Endodermal cell (in vitro differentiated cells): Measurements from ENCODE around the gene TBC1D8. TPM values are rescaled to one million over a fixed set of nuclear protein-coding genes. Genes with fewer than 3 reads are reported as not detected.

Experiments used
- DNase-seq: peaks from one replicate; pipeline ENCODE4 v3.0.0-alpha.2; 2017
- H3K27ac ChIP-seq: 2 replicates; pipeline ENCODE4 v1.5.1; 2013; ENCODE audit warnings: mild to moderate bottlenecking, low read depth, low read length, moderate library complexity
- H3K27me3 ChIP-seq: 2 replicates; pipeline ENCODE4 v1.6.1; 2013; ENCODE audit warnings: mild to moderate bottlenecking, low read length, moderate library complexity; ENCODE audit not compliant: insufficient read depth, control insufficient read depth, poor library complexity, severe bottlenecking
- H3K36me3 ChIP-seq: 2 replicates; pipeline ENCODE4 v1.7.0; 2013; ENCODE audit warnings: mild to moderate bottlenecking, low read length, moderate library complexity; ENCODE audit not compliant: control insufficient read depth, insufficient read depth
- H3K4me1 ChIP-seq: one replicate; pipeline ENCODE4 v1.7.0; 2013; ENCODE audit warnings: low read length; ENCODE audit not compliant: control insufficient read depth, insufficient read depth
- H3K4me3 ChIP-seq: 2 replicates; pipeline ENCODE4 v1.5.1; 2013; ENCODE audit warnings: mild to moderate bottlenecking, low read length, moderate library complexity
- H3K9ac ChIP-seq: 2 replicates; pipeline ENCODE4 v1.6.1; 2013; ENCODE audit warnings: mild to moderate bottlenecking, low read length, moderate library complexity; ENCODE audit not compliant: poor library complexity, severe bottlenecking; ENCODE audit errors: extremely low read depth
- H3K9me3 ChIP-seq: 2 replicates; pipeline ENCODE4 v1.6.1; 2013; ENCODE audit warnings: mild to moderate bottlenecking, low read length, moderate library complexity; ENCODE audit not compliant: control insufficient read depth
- H3K27ac Mint-ChIP-seq: 2 replicates; pipeline ENCODE4 v1.8.0; 2020; ENCODE audit warnings: mixed read lengths
- H3K27me3 Mint-ChIP-seq: 2 replicates; pipeline ENCODE4 v1.8.0; 2021; ENCODE audit warnings: mild to moderate bottlenecking, mixed read lengths; ENCODE audit not compliant: insufficient read depth
- H3K36me3 Mint-ChIP-seq: 2 replicates; pipeline ENCODE4 v1.8.0; 2020; ENCODE audit warnings: low read depth, mixed read lengths
- H3K4me1 Mint-ChIP-seq: 2 replicates; pipeline ENCODE4 v1.8.0; 2020; ENCODE audit warnings: mixed read lengths
- H3K4me3 Mint-ChIP-seq: 2 replicates; pipeline ENCODE4 v1.8.0; 2020; ENCODE audit warnings: mild to moderate bottlenecking, moderate library complexity, mixed read lengths
- H3K9me3 Mint-ChIP-seq: 2 replicates; pipeline ENCODE4 v1.8.0; 2020; ENCODE audit warnings: mild to moderate bottlenecking, mixed read lengths
- WGBS, 2 experiments: methylation state at CpG; one replicate each; pipeline versions ENCODE4 v1.1.5 to v1.1.7; 2013; ENCODE audit warnings: missing lambda C conversion rate in 2 of 2, mixed read lengths in 1 of 2; ENCODE audit not compliant: insufficient coverage in 1 of 2, insufficient read length in 1 of 2; 5-methylcytosine and 5-hydroxymethylcytosine counted together
- total RNA-seq, 2 donors: library from RNA; stranded (reverse); fragmentation: NEBNext Ultra II Directional in 1 of 2; extraction: Animal tissue kit (Norgen Biotek cat#: 25700) in 1 of 2; gene quantifications; 2 replicates in 1 of 2; 3 replicates in 1 of 2; pipeline ENCODE4 v1.2.1, GENCODE V29; 2021
- TF ChIP-seq, protein P1 (sequence below): fragments of 200-600 bp; sonication (generic); conservative IDR thresholded peaks from 2 replicates; pipeline ENCODE4 v1.5.0; 2021; ENCODE audit warnings: antibody characterized with exemption, mild to moderate bottlenecking

TBC1D8 gene
- total RNA-seq, 2 donors from 2014 or later = 14.4 to 14.5 TPM

DNA sequence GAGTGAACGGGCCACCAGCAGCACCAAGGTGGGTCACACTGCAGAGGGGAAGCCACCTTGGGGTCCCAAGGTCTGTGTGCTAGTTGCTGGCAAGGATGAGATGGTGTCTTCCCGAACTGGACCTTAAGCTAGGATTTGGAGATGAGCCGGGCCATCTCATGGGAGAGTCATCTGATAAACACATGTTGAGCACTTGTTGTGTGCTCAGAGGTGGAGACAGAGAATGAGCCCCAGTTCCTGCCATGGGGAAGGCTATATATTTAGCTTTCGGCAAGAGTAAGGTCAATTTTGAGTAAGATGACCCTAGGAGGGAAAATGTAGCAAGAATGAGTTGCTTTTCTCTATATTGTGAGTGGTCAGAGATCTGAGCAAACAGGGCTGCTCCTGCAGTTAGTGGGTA lies 190.5 kb downstream of the TBC1D8 start:
- no peaks in the 10 kb centered on the region for H3K27me3 Mint-ChIP-seq
- Histone ChIP-seq H3K9ac (no peak overlapping the region), H3K4me1 (no peaks in the 10 kb centered on the region), H3K4me3 (no peak overlapping the region), H3K36me3 (no peaks in the 10 kb centered on the region), H3K27me3 (no peaks in the 10 kb centered on the region), H3K9me3 (no peaks in the 10 kb centered on the region), H3K27ac (no peak overlapping the region)
- no peaks in the 10 kb centered on the region for H3K4me1 Mint-ChIP-seq
- no peak overlapping the region for H3K4me3 Mint-ChIP-seq
- no peak overlapping the region for H3K27ac Mint-ChIP-seq
- no peak for DNase-seq
- no peaks in the 10 kb centered on the region for H3K36me3 Mint-ChIP-seq
- TF ChIP-seq, protein P1, sequence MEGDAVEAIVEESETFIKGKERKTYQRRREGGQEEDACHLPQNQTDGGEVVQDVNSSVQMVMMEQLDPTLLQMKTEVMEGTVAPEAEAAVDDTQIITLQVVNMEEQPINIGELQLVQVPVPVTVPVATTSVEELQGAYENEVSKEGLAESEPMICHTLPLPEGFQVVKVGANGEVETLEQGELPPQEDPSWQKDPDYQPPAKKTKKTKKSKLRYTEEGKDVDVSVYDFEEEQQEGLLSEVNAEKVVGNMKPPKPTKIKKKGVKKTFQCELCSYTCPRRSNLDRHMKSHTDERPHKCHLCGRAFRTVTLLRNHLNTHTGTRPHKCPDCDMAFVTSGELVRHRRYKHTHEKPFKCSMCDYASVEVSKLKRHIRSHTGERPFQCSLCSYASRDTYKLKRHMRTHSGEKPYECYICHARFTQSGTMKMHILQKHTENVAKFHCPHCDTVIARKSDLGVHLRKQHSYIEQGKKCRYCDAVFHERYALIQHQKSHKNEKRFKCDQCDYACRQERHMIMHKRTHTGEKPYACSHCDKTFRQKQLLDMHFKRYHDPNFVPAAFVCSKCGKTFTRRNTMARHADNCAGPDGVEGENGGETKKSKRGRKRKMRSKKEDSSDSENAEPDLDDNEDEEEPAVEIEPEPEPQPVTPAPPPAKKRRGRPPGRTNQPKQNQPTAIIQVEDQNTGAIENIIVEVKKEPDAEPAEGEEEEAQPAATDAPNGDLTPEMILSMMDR = no peak
- WGBS, 2 experiments = 86 to 89% methylated on average over 2 to 4 of the region's 4 CpGs
- no peaks in the 10 kb centered on the region for H3K9me3 Mint-ChIP-seq

DNA sequence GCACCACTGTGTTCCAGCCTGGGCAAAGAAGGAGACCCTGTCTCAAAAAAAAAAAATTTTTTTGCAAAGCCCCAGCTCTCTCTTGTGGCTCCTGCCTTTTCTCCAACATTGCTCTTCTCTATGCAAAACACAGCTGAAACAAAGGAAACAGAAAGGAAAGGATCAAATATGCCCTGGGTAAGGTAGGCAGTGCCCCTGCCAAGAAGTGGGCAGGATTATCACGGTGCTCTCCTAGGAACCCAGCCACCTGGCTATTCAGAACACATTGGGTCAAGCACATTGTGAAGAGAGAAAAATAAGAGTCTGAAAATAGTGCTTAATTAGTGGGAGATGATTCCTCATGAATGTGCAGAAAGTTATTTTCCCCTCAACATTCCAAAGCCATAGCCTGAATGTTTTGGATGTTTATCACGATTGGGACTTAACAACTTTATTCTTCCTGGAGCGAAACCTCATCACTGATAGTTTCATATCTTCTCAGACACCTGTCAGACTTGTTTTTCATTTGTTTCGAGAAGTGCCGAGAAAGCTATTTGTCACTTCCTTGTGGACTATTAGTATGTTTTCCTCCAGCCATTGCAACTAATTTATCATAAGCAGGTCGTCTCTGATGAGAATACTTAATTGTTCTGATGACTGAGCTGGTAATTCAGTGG lies 191.8 kb downstream of the TBC1D8 start:
- Histone ChIP-seq H3K27me3 (no peaks in the 10 kb centered on the region), H3K4me3 (no peak overlapping the region), H3K9ac (no peak overlapping the region), H3K9me3 (no peaks in the 10 kb centered on the region), H3K4me1 (no peaks in the 10 kb centered on the region), H3K27ac (no peak overlapping the region), H3K36me3 (no peaks in the 10 kb centered on the region)
- TF ChIP-seq, protein P1 = no peak
- Mint-ChIP-seq H3K9me3 (no peaks in the 10 kb centered on the region), H3K36me3 (no peaks in the 10 kb centered on the region), H3K27me3 (no peaks in the 10 kb centered on the region), H3K4me1 (no peaks in the 10 kb centered on the region), H3K27ac (no peak overlapping the region), H3K4me3 (no peak overlapping the region)
- DNase-seq = no peak
- WGBS, 2 experiments = 90 to 95% methylated on average over 5 to 6 of the region's 6 CpGs

DNA sequence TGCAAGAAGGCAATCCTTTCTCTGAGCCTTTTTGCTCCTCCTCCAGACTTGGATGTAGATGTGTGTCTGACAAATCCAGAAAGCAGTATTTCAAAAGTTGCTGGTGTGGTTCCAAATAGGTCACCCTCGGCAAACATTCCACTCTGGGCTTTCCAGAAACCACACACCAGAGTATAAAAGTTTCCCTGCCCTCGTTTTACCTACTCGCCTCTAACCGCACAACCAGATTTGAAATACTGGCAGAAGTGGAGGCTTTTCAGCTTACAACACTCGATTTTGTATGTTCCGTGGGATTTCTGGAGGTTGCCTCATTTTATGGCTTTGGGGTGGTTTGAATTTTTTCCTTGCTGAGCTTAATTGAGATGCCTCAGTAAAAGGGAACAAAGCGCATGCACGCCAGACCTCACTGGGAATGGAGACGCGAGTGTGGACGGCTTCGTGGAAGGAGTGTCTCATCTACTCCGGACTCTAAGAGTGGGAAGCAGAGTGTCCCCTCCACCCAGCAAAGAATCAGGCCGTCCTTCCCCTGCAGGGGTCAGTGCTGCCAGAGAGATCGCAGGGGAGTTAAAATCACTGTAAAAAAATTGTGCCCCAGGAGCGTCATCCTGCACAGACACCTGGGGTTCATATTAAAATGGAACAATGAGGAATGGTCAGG lies 193.1 kb downstream of the TBC1D8 start:
- DNase-seq = no peak
- H3K4me1 Mint-ChIP-seq = no peaks in the 10 kb centered on the region
- TF ChIP-seq, protein P1 = no peak
- H3K9me3 Mint-ChIP-seq = no peaks in the 10 kb centered on the region
- H3K4me3 ChIP-seq = no peak overlapping the region
- no peak overlapping the region for H3K9ac ChIP-seq
- no peaks in the 10 kb centered on the region for H3K27me3 Mint-ChIP-seq
- H3K36me3 ChIP-seq = no peaks in the 10 kb centered on the region
- WGBS, 2 experiments = 92 to 96% methylated on average over 13 to 16 of the region's 16 CpGs
- H3K9me3 ChIP-seq = no peaks in the 10 kb centered on the region
- no peak overlapping the region for H3K27ac ChIP-seq
- H3K4me1 ChIP-seq = no peaks in the 10 kb centered on the region
- H3K27me3 ChIP-seq = no peaks in the 10 kb centered on the region
- no peak overlapping the region for H3K27ac Mint-ChIP-seq
- no peak overlapping the region for H3K4me3 Mint-ChIP-seq
- no peaks in the 10 kb centered on the region for H3K36me3 Mint-ChIP-seq

Other genes starting within 250 kb of the TBC1D8 start
- gene RPL31, start 149.1 kb downstream of the TBC1D8 start, total RNA-seq = 1,000 to 10,000 TPM; 1,597 to 1,823 TPM
- gene CNOT11, start 101.5 kb upstream of the TBC1D8 start, total RNA-seq = 10 to 100 TPM; 46.1 to 49.3 TPM
- 10 to 100 TPM; 26.4 to 36.3 TPM for gene RNF149, start 157.3 kb upstream of the TBC1D8 start, total RNA-seq
- gene CREG2, start 236.1 kb upstream of the TBC1D8 start, total RNA-seq = under 1 TPM in 1 of 2 donors, not detected in 1; 0.13 TPM